Ecto neural progenitor cell (in vitro differentiated cells): ENCODE measurements around the gene MVB12B.
"Not testable (repeated sequence)": the region's sequence is repeated elsewhere in the genome, so short reads cannot be mapped to it uniquely, and the experiment has no call there.

Experiments used
- DNase-seq: peaks from one replicate; pipeline ENCODE4 v3.0.0-alpha.2; 2018; ENCODE audit warnings: low spot score

Gene MVB12B, protein sequence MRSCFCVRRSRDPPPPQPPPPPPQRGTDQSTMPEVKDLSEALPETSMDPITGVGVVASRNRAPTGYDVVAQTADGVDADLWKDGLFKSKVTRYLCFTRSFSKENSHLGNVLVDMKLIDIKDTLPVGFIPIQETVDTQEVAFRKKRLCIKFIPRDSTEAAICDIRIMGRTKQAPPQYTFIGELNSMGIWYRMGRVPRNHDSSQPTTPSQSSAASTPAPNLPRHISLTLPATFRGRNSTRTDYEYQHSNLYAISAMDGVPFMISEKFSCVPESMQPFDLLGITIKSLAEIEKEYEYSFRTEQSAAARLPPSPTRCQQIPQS

DNA sequence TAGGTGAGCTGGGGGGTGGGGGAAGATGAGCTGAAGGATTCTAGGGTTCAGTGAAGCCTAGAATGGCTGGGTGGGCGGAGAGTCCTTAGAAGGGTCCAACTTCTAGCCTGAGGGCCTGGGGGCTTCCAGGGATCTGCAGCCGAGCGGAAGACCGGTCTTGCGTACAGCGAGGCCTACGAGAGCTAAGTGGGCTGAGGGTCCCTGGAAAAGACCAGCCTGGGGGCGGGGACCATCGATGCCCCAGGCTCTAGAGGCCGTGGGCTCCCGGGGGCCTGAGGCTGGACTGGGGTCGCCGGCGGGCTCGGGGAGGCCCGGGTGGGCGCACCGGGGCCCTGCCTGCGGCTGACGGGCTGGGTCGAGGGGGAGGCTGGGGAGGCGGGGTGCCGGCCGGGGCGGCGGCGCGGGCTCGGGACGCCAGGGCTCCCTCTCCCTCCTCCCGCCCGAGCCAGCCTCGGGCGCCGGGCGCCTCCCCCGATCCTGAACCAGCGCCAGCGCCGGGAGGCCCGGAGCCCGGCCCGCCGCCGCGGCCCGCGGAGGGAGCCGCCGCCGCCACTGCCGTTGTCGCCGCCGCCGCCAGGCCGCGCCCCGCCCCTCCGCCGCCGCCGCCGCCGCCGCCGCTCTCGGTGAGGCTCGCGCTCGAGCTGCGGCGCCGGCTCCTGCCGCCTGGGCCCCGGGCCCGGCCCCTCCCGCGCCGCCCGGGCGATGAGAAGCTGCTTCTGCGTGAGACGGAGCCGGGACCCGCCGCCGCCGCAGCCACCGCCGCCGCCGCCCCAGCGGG is at the start of gene MVB12B:
Gene MVB12B (plus strand): TSS at position 602 of the 778 bp plus-strand sequence. CDS start 101 bp downstream, at position 703.
- peak; percentile 73 for DNase-seq

DNA sequence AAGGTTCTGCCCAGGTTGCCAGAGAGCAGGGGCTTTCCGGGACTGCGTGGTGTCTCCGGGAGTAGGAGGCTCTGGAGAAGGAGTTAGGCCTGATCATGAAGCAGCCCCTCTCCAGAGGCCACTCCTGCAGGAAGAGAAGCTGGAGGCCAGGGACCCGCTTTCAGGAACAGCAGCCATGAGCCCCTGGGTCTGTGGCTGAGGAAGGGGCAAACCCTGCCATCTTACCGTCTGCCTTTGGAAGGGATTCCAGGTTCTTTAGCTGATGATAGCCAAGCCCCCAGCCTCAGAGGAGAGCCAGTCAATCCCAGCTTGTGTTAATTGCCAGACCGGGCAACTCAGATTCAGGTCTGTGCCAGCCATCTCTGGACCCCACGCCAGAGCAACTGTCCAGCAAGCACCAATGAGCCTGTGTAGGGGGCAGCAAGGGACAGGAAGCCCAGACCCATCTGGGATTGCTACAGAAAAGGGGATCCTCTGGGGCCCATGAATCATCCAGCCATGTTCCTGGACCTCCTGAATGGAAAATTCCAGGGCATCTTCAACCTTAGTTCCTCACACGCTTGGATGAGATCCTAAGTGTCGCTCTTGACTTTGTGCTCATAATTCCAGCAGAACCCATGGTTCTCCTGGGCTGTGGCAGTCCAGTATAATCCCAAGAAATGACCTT is 42.7 kb upstream of the MVB12B start:
- DNase-seq, result no peak

- DNase-seq, result not testable (repeated sequence)
Observed at GRCh38 chr9:126285652-126286051, 41.0 kb upstream of the MVB12B start.

DNA sequence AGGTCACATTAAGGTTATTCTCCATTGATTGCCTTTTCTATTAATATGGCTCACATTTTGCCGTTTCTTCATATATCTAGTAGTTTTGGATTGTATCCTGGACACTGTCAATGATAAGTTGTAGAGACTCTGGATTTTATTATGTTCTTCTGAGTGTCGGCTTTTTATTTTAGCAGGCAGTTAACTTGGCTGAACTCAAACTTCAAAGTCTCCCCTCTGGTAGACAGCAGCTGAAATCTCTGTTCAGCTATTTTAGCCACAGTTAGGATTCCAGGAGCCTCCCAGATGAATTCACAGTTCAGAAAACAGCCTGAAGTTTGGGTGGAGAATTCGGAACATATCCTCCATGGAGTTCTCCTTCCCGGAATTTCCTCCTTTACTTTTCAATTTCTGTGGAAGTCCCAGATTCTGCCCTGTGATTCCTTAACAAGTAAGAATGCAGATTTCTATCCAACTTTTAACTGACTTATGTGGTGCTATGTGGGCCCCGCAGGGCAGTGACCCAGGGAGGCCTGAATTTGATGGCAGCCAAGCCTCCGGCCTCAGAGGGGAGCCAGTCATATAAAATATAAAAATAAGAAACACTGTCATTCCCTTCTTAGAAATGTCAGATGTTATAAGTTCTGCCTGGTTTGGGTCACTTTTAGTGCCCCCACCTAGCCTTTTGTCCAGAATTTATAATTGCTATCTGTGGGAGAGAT is 39.3 kb upstream of the MVB12B start:
- no peak for DNase-seq

GRCh38 chr9:126290871-126291270 is 35.8 kb upstream of the MVB12B start:
- peak; percentile 41 for DNase-seq

GRCh38 chr9:126291925-126292324 is 34.7 kb upstream of the MVB12B start:
- peak; percentile 6 for DNase-seq

DNA sequence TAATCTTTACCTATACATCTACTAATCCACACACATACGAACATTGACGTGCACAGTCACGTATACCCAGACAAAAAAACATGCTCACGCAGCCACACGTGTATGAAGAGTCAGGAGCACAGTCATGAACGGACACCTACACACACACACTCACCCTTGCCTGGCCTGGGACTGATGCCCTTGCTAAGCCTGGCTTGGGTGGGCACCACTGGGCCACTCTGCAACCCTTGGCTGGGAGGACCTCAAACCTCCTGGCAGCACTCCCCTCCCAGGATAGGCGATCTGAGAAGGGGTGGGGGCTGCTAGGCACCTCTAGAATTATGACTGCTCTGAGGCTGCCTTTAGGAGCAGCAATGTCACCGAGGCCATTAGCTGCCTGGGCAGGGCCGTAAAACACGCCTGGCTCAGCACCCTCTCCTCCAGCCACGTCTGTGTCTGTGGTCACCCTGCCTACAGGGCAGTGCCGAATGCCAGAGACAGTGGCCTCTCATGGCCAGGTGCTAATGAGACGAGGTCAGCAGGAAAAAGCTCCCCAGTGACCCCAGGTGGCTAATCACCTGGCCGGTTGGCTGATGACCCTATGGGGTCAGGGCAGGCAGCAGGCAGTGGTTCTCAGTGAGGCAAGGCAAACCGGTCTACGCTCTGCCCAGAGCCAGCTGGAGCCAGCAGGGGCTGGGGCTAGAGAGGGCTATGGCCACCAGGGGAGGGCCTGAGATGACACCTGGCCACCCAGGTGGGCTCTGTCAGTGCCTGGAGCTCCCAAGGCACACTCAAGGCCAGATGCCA is 33.7 kb upstream of the MVB12B start:
- peak; percentile 52 for DNase-seq

GRCh38 chr9:126293522-126293889 is 33.1 kb upstream of the MVB12B start:
- DNase-seq, result no peak

DNA sequence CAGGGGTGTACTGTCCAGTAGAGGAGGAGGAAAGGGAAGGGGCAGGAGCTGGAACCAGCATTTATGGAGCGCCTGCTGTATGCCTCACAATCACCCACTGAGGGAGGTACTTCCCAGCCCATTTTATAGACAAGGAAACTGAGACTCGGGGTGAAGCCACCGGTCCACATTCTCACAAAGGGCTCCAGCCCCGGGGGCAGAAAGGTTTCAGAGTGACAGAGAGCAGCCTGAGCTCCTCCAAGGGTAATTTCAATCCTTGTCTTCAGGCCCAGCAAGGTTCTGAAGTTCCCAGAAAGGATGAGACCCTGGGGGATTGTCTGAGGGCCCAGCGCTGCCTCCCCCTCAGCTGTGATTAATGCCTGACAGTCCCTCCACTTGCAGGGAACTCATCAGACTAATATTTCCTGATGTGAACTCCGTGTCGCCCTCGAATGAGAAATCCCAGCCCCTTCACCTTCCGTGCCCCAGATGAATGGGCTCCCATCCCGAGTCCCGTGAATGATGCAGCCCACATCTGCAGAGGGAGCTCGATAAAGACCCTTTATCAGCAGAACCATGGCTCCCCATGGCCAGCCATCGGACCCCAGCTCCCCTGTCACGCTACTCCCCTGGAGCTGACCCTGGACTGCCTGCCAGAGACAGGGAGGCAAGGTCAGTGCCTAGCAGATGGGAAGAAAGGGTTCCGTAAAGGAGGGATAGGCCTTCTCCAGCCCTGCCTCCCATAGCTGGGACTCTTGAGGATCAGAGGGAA is 32.1 kb upstream of the MVB12B start:
- DNase-seq, result peak; percentile 34

DNA sequence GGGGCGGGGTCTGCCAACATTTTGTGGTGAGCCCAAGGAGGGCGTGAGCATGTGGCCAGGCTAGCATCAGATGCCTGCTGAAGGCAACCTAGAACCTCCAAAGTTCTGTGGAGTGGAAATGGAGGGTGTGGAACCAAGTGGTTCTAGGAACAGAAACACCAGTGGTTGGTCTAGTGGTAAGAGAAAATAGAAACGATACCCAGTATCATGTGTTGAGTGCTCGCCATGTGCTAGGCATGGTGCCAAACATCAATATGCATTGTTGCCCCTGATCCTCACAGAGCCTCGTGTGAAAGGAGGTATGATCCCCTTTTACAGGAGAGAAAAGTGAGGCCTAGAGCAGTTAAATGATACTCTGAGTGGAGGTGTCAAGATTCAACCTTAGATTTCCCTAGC is 31.5 kb upstream of the MVB12B start:
- no peak for DNase-seq

DNA sequence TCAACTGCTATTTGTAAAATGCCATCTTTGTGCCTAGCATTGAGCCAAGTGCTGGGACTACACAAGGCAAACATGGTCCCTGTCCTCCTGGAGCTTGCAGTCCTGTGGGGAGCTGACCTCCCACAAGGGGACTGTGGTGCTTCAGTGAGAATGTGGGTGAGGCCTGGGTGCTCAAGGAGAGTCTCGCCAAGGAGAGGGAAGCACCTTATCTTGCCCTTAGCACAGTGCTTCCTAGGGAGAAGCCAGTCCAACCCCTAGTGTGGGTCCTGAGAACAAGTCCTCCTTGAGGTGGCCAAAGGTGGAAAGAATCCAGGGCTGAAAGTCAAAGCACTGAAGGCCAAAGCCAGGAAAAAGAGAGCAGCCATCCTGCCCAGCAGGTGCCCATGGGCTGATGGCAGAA is 31.1 kb upstream of the MVB12B start:
- no peak for DNase-seq

GRCh38 chr9:126295936-126296600 is 30.6 kb upstream of the MVB12B start:
- DNase-seq, result peak; percentile 35

- peak; percentile 18 for DNase-seq
Observed at GRCh38 chr9:126296687-126297086, 29.9 kb upstream of the MVB12B start.

GRCh38 chr9:126297661-126298060 is 29.0 kb upstream of the MVB12B start:
- no peak for DNase-seq

- DNase-seq, result no peak
Observed at GRCh38 chr9:126298063-126298801, 28.4 kb upstream of the MVB12B start.

DNA sequence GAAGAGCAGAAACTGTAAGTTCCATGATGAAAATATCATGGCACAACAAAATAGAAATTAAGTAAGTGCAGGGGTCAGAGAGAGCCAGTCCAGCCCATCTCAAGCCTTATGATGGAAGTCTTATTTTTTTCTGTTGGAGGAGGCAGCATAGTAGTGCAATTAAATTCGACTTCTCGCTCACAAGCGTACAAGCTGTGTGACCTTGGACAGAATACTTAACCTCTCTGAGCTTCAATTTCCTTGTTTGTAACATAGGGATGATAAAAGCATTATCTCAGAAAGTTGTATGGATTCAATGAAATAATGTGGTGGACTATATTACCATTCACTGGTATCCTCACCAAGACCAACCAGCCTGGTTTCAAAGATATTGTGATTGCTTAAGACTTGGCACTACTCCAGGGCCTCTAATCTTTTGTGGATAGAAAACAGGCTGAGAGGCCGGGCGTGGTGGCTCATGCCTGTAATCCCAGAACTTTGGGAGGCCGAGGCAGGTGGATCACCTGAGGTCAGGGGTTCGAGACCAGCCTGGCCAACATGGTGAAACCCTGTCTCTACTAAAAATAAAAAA is 26.8 kb upstream of the MVB12B start:
- DNase-seq, result no peak

- no peak for DNase-seq
Observed at GRCh38 chr9:126301196-126301595, 25.4 kb upstream of the MVB12B start.

DNA sequence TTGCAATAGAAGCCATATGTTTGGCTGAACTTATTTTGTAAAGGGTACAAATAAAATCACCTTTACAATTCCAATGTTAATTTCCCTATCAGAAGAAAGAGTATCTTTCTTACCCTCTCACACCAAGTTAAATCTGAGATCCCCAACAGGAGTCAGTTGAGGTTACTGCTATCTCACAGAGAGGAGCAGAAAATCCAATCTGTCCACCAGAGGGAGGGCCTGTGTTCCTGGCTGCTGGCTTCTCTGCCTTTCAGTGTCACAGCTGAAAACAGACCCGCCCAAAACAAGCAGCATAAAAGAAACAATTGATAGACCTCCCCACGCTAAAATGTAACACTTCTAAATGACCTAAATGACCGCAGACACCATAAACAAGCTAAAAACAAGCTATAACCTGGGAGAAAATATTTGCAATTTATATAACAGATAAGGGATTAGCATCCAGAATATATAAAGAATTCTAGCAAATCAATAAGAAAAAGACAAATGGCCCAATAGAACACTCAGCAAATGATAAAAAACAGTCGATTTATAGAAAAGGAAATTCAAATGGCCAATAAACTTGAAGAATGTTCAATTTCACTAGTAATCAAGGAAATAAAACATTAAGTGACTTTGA is 24.5 kb upstream of the MVB12B start:
- peak; percentile 64 for DNase-seq

- DNase-seq, result no peak
Observed at GRCh38 chr9:126302730-126303129, 23.9 kb upstream of the MVB12B start.
